ENCODE results near the gene S100Z.
"Not testable (repeated sequence)": the region's sequence is repeated elsewhere in the genome, so short reads cannot be mapped to it uniquely, and the experiment has no call there.

The S100Z gene

DNA sequence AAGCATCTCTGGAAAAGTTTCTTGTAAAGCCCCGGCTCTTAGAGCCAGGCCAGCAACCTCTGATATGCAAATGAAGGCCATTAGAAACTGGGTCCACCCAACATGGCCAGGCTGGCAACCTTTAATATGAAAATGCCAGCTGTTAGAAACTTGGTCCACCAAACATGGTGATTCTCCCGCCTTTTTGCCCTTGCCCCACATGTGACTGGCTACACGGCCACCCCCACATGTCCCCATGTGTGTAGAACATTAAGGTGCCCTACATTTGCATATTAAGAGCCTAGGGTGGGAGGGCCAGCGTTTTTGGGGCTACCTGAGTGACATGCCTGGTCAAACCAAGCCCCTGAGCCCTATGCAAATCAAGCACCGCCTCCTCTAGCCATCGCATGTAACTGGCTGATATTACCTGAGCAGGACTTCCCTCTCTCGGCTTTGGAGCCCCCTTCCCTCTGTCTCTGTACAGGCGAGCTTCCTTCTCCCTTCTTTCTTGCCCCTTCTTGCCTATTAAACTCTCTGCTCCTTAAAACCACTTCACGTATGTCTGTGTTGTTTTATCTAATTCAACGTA is 39.0 kb downstream of the S100Z start:
- DNase-seq = no peak

DNA sequence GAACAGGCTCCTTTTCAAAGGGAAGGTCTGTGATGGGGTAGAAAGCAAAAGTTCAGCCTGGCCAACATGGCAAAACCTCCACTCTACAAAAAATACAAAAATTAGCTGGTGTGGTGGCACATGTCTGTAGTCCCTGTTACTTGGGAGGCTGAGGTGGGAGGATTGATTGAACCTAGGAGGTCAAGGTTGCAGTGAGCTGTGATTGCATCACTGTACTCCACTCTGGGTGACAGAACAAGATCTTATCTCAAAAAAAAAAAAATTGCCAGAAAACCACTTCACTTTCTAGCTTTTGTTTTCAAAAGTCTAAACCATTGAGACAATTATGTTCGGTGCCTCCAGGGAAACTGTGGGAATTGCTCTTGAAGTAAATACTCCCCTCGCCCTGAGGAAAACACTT is 43.5 kb downstream of the S100Z start:
- no peak for DNase-seq

- no peak for DNase-seq
Observed at GRCh38 chr5:76896196-76896595, 46.4 kb downstream of the S100Z start.

DNA sequence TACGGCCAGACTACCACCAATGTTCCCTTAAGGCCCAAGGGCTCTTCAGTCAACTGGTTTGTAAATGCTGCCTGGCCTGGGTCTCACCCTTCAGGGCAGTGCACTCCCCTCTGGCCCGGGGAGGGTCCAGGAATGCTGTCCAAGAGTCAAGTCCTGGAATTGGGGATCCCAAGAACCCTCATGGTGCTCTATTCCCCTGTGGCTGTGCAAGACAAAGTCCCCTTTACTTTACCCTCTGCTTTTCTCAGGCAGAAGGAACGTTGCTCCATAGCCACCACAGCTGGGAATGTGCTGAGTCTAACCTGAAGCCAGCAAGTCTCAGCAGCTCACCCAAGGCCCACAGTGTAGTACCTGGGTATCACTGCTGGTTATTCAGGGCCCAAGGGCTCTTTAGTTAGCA is 51.7 kb downstream of the S100Z start:
- no peak for DNase-seq

- no peak for DNase-seq
Observed at GRCh38 chr5:76908166-76908565, 58.4 kb downstream of the S100Z start.

DNA sequence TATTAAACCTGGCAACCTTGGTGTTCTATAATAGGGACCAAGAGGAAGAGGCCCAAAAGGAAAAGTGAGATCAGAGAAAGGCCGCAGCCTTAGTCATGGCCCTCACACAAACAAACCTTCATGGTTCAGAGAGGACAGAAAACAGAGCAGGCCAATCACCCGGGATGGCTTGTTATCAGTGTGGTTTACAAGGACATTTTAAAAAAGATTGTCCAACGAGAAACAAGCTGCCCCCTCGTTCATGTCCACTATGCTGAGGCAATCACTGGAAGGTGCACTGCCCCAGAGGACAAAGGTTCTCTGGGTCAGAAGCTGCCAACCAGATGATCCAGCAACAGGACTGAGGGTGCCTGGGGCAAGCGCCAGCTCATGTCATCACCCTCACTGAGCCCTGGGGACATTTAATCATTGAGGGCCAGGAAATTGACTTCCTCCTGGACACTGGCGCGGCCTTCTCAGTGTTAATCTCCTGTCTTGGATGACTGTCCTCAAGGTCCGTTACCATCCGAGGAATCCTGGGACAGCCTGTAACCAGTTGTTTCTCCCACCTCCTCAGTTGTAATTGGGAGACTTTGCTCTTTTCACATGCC is 60.6 kb downstream of the S100Z start:
- DNase-seq = not testable (repeated sequence)

DNA sequence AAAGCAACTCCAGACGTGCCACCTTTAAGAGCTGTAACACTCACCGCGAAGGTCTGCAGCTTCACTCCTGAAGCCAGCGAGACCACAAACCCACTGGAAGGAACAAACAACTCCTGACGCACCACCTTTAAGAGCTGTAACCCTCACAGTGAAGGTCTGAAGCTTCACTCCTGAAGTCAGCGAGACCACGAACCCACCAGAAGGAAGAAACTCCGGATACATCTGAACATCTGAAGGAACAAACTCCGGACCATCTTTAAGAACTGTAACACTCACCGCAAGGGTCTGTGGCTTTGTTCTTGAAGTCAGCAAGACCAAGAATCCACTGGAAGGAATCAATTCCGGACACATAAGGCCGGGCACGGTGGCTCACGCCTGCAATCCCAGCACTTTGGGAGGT is 64.9 kb downstream of the S100Z start:
- not testable (repeated sequence) for DNase-seq

GRCh38 chr5:76918539-76918938 is 68.7 kb downstream of the S100Z start:
- DNase-seq = no peak

DNA sequence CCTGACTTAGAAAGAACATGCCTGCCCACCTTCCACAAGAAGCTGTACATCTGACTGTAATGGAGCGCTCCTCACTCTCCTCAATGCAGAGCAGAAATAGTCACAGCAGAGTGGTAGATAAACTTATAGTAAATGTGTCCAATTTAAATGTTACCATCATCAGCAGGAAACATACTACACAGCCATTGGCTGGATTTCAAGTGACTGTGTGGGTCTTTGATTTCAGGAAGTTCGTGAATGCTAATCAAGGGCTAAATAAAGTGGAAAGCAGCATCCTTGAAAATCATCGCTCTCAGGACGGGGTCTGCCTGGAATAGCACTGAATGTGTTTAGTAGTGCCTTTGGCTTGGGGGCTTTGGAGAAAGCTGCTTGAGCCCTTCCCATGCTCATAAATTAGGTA is 70.7 kb downstream of the S100Z start:
- DNase-seq = no peak

DNA sequence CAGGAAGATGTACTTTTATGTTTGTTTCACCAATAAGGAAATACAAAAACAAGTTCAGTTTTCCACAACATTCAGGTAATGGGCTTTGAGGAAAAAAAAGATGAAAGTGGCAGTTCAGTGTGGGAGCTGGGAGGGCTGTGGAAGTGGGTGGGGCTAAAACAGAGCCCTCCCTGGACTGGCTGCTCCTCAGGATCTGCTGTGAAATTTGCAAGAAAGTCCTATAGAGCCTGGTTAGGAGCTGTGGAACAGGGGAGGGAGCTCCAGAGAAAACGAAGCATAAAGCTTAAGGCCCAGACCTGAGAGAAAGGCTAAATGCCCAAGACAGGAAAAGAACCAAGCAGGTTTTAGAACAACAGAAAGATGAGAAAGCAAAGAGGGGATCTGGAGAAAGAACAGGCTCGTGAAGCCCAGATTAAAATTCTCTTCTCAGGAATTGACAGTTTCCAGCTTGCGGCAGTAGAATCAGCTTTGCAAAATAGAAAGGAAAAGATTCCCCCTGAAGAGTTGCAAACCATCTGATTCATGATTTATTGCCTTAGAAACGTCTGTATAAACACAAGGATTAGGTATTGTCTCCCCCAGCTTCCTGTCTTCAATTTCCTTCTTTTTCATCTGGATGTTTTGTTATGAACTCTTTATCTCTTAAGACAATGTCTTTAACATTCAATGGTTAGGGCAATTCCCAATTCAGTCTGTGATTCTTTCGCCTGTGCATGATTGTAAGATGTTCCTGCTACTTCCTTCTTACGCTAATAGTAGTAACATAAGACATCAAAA is 76.7 kb downstream of the S100Z start:
- DNase-seq = no peak

DNA sequence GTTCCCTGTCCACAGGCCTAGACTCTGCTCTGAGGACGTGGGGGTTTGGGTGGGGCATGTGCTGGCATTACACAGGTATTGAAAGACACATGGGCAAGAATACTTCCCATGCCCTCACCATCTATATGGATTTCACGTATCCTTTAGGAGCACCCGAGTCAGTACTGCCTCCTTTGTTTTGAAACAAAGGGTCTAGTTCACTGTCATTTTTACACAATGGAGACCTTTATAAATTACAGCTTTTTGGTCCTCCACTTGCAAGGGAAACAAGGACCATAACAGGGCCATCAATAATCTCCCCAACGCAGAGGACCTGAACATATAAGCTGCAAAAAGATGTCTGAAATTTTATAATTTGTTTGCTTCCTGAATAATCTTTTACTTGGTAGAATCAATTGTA is 78.1 kb downstream of the S100Z start:
- no peak for DNase-seq

DNA sequence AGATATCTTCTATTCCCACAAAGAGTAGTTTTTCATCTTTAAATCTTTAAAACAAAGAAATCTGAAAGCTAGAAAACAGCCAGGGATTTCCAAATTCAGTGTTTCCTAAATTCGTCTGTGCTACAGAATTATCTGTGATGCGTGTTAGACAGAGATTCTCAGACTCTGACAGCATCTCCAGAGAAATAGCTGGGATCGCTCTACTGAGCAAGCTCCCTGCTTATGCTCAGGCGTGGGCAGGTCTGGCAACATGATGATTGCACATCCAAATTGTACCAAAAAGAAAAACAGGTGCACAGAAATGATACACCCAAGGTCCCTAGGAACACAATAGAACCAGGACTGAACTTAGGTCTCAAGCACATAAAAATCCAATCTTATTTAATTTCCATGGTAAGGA is 80.3 kb downstream of the S100Z start:
- no peak for DNase-seq

GRCh38 chr5:76938177-76938576 is 88.4 kb downstream of the S100Z start:
- DNase-seq = no peak

DNA sequence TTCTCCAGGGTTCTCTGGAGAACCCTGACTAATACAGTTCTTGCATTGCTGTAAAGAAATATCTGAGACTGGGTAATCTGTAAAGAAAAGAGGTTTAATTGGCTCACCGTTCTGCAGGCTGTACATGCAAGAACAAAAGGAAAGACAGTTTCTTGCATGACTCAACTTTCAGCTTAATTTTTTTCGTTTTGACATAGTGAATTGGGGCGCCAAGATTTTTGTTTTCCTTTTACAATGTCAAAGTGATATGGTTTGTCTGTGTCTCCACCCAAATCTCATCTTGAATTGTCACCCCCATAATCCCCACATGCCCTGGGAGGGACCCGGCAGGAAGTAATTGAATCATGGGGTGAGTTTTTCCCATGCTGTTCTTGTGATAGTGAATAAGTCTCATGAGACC is 91.2 kb downstream of the S100Z start:
- no peak for DNase-seq

GRCh38 chr5:76941442-76941841 is 91.6 kb downstream of the S100Z start:
- DNase-seq = no peak

GRCh38 chr5:76942581-76942980 is 92.8 kb downstream of the S100Z start:
- no peak for DNase-seq

DNA sequence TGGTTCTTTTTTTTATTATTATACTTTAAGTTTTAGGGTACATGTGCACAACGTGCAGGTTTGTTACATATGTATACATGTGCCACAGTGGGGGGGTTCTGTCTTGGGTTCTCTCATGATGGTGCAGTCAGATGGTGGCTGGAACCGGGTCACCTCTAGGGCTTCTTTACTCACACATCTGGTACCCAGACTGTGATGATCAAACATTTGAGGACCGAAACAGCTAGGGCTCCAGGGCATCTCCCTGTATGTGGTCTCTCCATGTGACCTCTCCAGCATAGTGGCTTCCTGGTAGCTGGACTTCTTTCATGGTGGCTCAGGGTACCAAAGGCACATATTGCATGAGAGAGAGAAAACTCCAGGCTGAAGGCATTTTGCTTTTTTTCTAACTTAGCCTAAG is 93.2 kb downstream of the S100Z start:
- no peak for DNase-seq

DNA sequence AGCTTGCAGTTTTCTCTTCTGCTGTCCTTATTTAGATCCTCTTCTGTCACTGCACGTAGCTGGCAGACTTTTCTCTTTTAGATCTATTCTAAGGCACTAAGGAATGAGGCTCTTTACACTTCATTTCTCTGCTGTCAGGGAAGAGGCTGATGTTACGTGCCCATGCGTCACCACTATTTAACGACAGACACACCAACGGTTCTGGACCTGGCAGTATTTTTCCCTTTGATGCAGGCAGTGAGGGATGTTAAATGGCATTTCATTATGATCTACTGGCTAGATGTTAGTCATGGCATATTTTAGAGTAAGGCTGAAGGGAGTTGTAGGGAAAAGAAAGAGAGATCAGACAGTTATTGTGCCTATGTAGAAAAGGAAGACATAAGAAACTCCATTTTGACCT is 94.8 kb downstream of the S100Z start:
- DNase-seq = no peak

- DNase-seq = not testable (repeated sequence)
Observed at GRCh38 chr5:76945238-76945637, 95.4 kb downstream of the S100Z start.

DNA sequence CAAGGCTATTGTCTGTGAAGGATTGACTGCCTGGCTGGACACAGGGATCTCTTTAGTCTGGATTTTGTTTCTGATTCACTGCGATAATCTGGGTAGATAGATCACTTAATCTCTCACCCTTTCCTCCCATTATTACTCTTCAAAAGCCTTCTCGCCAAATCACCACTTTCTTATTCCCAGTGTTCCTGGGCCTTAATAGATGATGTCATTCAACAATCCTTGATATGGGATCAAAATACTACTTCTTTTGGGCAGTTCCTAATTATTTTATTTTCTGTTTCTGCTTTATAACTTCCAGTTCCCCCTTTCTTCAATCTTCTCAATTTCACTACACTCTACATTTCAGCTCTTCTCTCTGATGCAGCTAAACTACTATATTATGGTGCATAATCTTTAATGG is 96.3 kb downstream of the S100Z start:
- DNase-seq = no peak

DNA sequence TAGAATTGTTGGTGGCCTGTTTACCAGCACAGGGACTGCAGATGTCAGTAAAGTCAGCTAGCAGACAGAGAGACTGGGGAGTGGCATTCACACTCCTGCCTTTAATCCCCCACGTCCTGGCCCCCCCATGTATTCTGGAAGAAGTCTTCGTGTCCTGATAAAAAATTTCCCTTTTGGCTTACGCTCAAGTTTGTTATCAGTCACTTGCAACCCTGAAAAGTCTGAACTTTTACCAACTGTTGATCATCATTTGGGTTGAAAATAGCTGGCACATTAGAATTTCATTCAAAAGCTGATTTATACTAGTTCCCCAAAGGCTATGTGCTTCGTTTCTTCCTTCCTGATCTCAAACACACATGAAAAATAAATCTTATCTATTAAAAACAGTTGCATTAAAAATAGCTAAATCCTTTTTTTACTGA is 97.3 kb downstream of the S100Z start:
- DNase-seq = no peak

- DNase-seq = no peak
Observed at GRCh38 chr5:76952795-76953536, 103.2 kb downstream of the S100Z start, which contains the start of gene CRHBP. TSS of gene CRHBP (plus strand) at chr5:76953045. CDS start at chr5:76953135, 90 bp downstream.

DNA sequence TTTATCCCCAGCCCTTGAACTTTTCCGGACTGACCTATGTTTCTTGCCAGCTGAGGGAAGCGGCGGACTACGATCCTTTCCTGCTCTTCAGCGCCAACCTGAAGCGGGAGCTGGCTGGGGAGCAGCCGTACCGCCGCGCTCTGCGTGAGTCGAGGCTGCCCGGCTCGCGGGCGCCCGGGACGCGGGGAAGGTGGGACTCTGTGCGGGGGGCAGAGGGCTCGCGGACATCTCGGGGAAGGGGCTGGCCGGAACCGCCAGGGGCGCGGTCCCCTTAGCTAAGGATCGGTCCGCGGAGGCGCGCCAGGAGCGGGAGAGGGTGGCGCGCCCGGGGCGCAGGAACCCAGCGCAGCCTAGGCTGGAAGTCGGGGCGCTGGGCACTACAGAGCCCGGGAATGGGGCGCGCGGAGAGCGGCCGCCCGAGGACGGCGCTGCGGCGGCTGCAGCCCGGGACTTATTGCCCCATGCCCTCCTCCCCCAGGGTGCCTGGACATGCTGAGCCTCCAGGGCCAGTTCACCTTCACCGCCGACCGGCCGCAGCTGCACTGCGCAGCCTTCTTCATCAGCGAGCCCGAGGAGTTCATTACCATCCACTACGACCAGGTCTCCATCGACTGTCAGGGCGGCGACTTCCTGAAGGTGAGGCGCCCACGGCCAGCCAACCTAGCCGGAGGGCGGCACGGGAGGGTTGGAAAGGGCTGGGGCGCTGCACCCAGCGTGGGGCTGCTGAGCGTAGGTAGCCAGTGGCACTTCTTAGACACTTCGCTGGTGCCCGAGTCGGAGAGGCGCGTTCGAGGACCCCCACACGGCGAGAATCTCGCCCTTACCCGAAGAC is 104.0 kb downstream of the S100Z start:
- DNase-seq = no peak
